ENCODE results near the gene SIK3. TPM values are rescaled to one million over a fixed set of nuclear protein-coding genes. Genes with fewer than 3 reads are reported as not detected.

Gene SIK3
- total RNA-seq, 1 experiment from 2014 or later: 34.4 TPM

GRCh38 chr11:116925050-116925449 is 173.2 kb downstream of the SIK3 start:
- Mint-ChIP-seq H3K27ac (peak overlapping the region; percentile 60), H3K4me1 (peaks cover 11% of the 10 kb centered on the region), H3K27me3 (ENCODE audit: low read depth) (no peaks in the 10 kb centered on the region), H3K9me3 (no peaks in the 10 kb centered on the region), H3K4me3 (no peak overlapping the region), H3K36me3 (peaks cover 6% of the 10 kb centered on the region)
- POLR2A ChIA-PET: no interaction called here
- CTCF ChIA-PET: interaction anchor here (1.0 to 1.3 kb wide), 3 partner anchors 9 to 89 kb away, joined by 3 to 4 read pairs (median 4); no protein-coding TSS in a partner anchor
- TF ChIP-seq ATF3 (CRISPR knock-in tag; conservative IDR thresholded peaks at IDR 0.05): no peak
- ATAC-seq: peak; percentile 78
- DNase-seq (ENCODE audit: low spot score): no peak

- no peaks in the 10 kb centered on the region for H3K27me3 Mint-ChIP-seq (ENCODE audit: low read depth)
- no peak for DNase-seq (ENCODE audit: low spot score)
- ATAC-seq: no peak
- POLR2A ChIA-PET: no interaction called here
- CTCF ChIA-PET: interaction anchor here (1.0 kb wide), 1 partner anchor 38 kb away, joined by 4 read pairs; no protein-coding TSS in a partner anchor
- H3K9me3 Mint-ChIP-seq: no peaks in the 10 kb centered on the region
- 0 out of 2 replicates have a peak, but pooled peaks cover 3% of the 10 kb centered on the region for H3K4me1 Mint-ChIP-seq
- H3K4me3 Mint-ChIP-seq: no peak overlapping the region
- H3K36me3 Mint-ChIP-seq: no peaks in the 10 kb centered on the region
- no peak for TF ChIP-seq ESRRA (CRISPR knock-in tag; IDR thresholded peaks at IDR 0.05; ENCODE audit: borderline replicate concordance)
- no peak for TF ChIP-seq MXD4 (CRISPR knock-in tag; IDR thresholded peaks at IDR 0.05; ENCODE audit: borderline replicate concordance)
- no peak for TF ChIP-seq NFATC4 (CRISPR knock-in tag; IDR thresholded peaks at IDR 0.05)
- TF ChIP-seq RELA (CRISPR knock-in tag; IDR thresholded peaks at IDR 0.05; ENCODE audit: borderline replicate concordance): no peak
- no peak for TF ChIP-seq NFE2L1 (CRISPR knock-in tag; IDR thresholded peaks at IDR 0.05)
- no peak for TF ChIP-seq JUN (CRISPR knock-in tag; IDR thresholded peaks at IDR 0.05)
- TF ChIP-seq SP1 (CRISPR knock-in tag; conservative IDR thresholded peaks at IDR 0.05): no peak
- TF ChIP-seq ATF3 (CRISPR knock-in tag; conservative IDR thresholded peaks at IDR 0.05): no peak
- no peak for TF ChIP-seq MAX (CRISPR knock-in tag; IDR thresholded peaks at IDR 0.05)
- no peak for TF ChIP-seq TEAD4 (CRISPR knock-in tag; IDR thresholded peaks at IDR 0.05)
- no peak for TF ChIP-seq ZNF263 (CRISPR knock-in tag; IDR thresholded peaks at IDR 0.05; ENCODE audit: low read depth)
- no peak for TF ChIP-seq PRRX2 (CRISPR knock-in tag; IDR thresholded peaks at IDR 0.05)
- no peak overlapping the region for H3K27ac Mint-ChIP-seq
Measured at GRCh38 chr11:116918925-116919655, 179.1 kb downstream of the SIK3 start.

- TF ChIP-seq TCF7 (CRISPR knock-in tag; IDR thresholded peaks at IDR 0.05; ENCODE audit: low read depth): no peak
- TF ChIP-seq SOX15 (CRISPR knock-in tag; IDR thresholded peaks at IDR 0.05): no peak
- TF ChIP-seq KAT7 (CRISPR knock-in tag; IDR thresholded peaks at IDR 0.05; ENCODE audit: borderline replicate concordance): no peak
- no peak for TF ChIP-seq FOXP4 (CRISPR knock-in tag; IDR thresholded peaks at IDR 0.05)
- TF ChIP-seq MLX (CRISPR knock-in tag; IDR thresholded peaks at IDR 0.05): no peak
- Mint-ChIP-seq H3K4me1 (0 out of 2 replicates have a peak, but pooled peaks cover 3% of the 10 kb centered on the region), H3K9me3 (no peaks in the 10 kb centered on the region), H3K27ac (no peak overlapping the region), H3K27me3 (ENCODE audit: low read depth) (no peaks in the 10 kb centered on the region), H3K4me3 (no peak overlapping the region), H3K36me3 (no peaks in the 10 kb centered on the region)
- DNase-seq (ENCODE audit: low spot score) (no peak), ATAC-seq (no peak)
- CTCF ChIA-PET: no interaction called here
- POLR2A ChIA-PET: no interaction called here
Measured at GRCh38 chr11:116917632-116918031, 180.6 kb downstream of the SIK3 start.

Measured in WTC11 (cell line).